HG03442 (cell line): ENCODE measurements around the gene PSTPIP1.

ENCODE experiments used
- ATAC-seq: cut with Tn5 transposase; IDR thresholded peaks from one replicate; pipeline ENCODE4 v1.9.1; 2021; ENCODE audit warnings: mild to moderate bottlenecking, moderate library complexity; ENCODE audit not compliant: unreplicated experiment

PSTPIP1 gene

GRCh38 chr15:76998663-76999285 lies 3.8 kb downstream of the PSTPIP1 start:
- ATAC-seq, result no peak

GRCh38 chr15:76999996-77000395 lies 5.1 kb downstream of the PSTPIP1 start:
- no peak for ATAC-seq

GRCh38 chr15:77001351-77001750 lies 6.4 kb downstream of the PSTPIP1 start:
- no peak for ATAC-seq

DNA sequence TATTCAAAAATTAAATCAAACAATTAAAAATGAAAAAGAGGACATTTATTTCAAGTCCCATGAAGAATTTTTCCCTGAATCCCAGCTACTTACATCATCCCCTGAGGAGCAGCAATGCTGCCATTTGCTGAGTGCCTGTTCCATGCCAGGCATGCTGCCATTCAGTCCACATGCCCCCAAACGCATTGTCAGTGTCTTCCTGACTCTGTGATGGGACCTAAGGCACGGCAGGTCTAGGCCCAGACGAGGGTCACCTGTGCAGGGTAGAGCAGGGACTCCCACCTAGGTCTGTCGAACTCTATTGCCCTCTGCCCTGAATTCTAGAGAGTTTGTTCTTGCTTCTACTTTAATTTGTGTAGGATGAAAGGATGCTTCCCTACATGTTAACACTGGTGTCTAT lies 7.0 kb downstream of the PSTPIP1 start:
- ATAC-seq, result no peak

DNA sequence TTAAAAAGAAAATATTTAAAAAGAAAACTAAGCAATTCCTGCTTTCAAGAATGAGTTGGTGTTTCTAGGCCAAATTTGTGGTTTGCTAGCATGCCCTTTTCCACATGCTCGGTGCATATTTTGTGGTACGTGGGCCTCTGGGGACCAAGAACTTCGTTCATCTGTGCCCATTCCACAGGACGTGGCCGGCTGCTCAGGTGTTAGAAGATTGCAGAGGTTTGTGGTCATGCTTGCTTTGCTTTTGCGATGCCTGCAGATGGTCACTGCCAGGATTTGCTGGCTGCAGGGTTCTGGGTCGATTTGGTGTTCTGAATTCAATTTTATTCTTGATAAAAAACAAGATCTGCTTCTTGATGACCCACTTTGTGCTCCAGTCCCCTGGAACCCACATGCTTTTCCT lies 7.5 kb downstream of the PSTPIP1 start:
- ATAC-seq, result no peak

DNA sequence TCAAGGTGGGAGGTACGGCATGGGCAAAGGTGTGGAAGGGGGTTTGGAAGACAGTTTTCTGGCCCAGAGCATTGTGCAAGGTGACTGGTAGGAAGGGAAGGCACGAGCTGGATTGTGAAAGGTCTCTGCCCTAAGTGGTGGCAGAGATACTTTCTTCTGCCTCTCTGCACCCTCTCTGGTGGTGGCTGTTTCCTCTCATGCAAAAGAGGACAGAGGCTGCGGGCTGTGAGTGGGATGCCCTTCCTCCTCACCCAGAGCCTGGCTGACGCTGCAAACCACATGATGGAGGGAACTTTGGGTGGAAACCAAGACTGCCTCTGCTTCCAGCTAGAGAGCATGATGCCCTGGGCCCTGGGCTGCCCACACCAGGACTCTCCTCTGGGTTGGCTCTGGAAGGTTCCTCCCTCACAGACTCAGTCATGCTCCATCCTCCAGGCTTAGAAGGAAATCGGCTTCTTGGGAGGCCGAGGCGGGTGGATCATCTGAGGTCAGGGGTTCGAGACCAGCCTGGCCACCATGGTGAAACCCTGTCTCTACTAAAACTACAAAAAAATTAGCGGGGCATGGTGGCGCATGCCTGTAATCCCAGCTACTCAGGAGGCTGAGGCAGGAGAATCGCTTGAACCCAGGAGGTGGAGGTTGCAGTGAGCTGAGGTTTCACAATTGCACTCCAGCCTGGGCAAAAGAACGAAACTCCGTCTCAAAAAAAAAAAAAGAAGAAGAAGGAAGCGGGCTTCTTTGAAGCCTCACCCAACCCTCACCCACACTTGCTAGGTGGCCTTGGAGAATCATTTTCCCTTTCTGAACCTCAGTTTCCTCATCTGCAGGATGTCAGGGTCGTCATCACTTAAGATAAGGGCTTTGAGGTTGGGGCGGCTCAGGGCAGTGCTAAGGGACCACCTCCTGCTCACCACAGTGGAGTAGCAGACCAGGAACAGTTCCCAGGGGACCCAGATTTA lies 8.3 kb downstream of the PSTPIP1 start:
- ATAC-seq, result peak; percentile 54

GRCh38 chr15:77004189-77004588 lies 9.3 kb downstream of the PSTPIP1 start:
- ATAC-seq, result no peak

DNA sequence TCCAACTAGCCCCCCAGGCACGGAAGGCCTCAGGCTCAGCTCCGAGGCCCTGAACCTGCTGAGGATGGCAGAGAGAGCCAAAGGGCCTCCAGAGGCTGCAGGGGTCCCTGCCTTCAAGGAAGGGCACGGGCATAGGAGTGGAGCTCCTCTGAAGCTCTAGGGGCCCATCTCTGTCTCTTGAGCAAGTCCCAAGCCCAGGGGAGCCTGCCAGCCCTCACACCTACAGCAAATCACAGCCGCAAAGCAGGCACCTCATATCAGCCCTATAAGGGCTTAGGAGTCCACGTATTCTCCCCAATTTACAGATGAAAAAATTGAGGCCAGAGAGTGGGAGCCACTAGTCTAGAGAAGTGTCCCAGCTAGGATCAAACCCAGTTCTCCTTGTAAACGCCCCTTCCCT lies 14.2 kb downstream of the PSTPIP1 start:
- no peak for ATAC-seq

DNA sequence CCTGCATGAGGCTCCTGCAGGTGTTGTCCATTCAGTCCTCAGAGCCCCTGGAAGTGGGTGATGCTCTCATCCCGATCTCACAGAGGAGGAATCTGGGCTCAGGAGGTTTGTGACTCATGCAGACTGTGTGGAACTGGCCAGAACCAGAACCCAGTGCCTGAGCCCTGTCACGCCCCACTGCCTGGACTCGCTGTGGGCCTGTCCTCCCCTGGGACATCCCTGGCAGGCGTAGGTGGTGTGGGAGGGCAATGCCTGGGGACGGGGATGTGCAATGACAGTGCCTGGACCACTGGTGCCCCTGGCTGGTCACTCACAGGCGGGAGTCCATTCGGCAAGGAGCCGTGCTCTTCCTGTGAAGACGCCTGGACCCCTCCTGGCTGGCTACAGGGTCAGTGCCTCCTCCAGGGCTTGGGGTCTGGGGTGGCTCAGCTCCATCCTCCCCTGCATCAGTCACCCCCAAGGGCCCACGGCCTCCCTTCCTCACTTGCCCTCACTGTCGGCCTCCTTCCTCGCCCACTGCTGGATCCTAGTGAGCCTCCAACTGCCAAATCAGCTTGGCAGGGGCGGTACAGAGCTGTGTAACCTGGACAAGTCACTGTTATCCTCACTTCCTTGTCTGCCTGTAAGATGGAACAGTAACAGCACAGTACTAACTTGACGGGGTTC lies 14.9 kb downstream of the PSTPIP1 start:
- no peak for ATAC-seq

- no peak for ATAC-seq
These were observed 15.4 kb downstream of the PSTPIP1 start for GRCh38 chr15:77010312-77010686.

DNA sequence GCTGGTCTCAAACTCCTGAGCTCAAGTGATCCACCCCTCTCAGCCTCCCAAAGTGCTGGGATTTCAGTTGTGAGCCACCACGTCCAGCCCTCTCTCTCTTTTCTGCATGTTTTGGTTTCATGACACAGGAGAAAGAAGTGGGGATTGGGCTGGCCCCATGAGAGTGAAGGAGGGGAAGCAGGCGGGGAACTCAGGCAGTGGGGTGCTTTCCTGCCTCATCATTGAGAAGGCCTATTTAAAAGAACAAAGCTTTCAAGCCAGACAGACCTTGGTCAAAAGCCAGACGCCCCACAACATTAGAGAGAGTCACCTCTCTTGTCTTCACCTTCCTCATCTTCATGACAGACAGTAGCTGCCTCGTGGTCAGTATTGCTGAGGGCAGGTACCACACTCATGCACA lies 15.9 kb downstream of the PSTPIP1 start:
- ATAC-seq, result no peak

DNA sequence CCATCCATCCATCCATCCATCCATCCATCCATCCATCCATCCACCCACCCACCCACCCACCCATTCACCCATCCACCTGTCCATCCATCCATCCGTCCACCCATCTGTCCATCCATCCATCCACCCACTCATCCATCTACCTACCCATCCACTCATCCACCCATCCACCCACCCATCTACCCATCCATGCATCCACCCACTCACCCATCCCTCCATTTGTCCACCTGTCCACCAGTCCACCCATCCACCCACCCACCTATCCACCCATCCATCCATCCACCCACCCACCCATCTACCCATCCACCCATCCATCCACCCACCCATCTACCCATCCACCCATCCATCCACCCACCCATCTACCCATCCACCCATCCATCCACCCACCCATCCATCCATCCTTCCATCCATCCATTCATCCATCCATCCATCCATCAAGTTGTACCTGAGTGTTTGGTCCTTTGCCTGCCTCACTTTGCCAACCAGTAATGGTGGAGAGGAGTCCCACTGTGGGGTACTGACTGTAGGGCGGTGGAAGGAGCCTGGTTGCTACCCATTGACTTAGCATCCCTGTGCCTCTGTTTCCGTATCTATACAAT lies 17.3 kb downstream of the PSTPIP1 start:
- ATAC-seq, result no peak

- ATAC-seq, result no peak
These were observed 17.9 kb downstream of the PSTPIP1 start for GRCh38 chr15:77012868-77013267.

- ATAC-seq, result peak; percentile 41
These were observed 18.8 kb downstream of the PSTPIP1 start for GRCh38 chr15:77013776-77014131.

GRCh38 chr15:77014132-77015081 lies 19.5 kb downstream of the PSTPIP1 start:
- peak; percentile 47 for ATAC-seq

DNA sequence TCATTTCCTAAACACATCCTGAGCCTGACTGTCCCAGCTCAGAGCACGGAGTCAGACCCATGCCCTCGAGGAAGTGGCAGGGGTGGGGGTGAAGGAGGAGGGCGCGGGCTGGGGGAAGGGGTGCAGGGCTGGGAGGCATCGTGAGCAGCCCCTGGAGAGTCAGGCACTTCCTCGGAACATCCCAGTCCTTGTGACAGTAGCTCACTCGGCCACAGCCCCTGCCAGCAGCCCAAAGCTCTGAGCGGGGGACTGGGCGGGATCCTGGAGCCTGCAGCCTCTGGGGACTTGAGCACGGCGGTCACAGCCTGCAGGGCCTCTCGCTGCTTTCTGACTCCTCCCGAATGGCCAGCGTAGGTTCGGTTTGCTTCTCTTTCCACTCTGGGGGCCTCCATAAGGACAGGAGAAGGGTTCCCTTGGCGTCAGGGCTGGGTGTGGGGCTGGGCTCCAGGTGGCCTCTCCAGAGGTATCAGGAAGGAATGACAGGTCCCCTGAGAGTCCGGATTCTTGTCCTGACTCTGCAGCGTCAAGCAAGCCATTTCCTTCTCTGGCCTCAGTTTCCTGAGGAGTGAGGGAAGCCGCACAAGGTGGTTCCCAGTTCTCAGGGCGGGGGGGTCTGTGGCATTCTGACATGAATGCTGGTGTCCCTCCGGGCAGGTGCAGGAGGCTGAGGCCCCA lies 20.9 kb downstream of the PSTPIP1 start:
- no peak for ATAC-seq

- no peak for ATAC-seq
These were observed 21.4 kb downstream of the PSTPIP1 start for GRCh38 chr15:77016321-77016695.

- no peak for ATAC-seq
These were observed 22.2 kb downstream of the PSTPIP1 start for GRCh38 chr15:77017091-77017660.
